KMS-11 (cell line): ENCODE data around the gene USP10.

ENCODE experiments used
- H2AFZ ChIP-seq: fragments of 200-600 bp; sonication (generic); 2 replicates; pipeline ENCODE4 v1.6.1; 2016; ENCODE audit warnings: antibody characterized with exemption, mixed run types, low read depth
- H3K27ac ChIP-seq: fragments of 200-600 bp; sonication (generic); 2 replicates; pipeline ENCODE4 v1.6.1; 2016; ENCODE audit warnings: mild to moderate bottlenecking, mixed run types
- H3K27me3 ChIP-seq: fragments of 200-600 bp; sonication (generic); 2 replicates; pipeline ENCODE4 v1.6.1; 2017; ENCODE audit warnings: mild to moderate bottlenecking, low read depth, mixed run types, moderate library complexity; ENCODE audit not compliant: insufficient read depth
- H3K36me3 ChIP-seq: fragments of 200-600 bp; sonication (generic); 2 replicates; pipeline ENCODE4 v1.6.1; 2017; ENCODE audit warnings: mild to moderate bottlenecking, mixed run types; ENCODE audit not compliant: insufficient read depth
- H3K4me1 ChIP-seq: fragments of 200-600 bp; sonication (generic); 2 replicates; pipeline ENCODE4 v1.6.1; 2016; ENCODE audit warnings: mild to moderate bottlenecking, low read depth, mixed run types; ENCODE audit not compliant: poor library complexity, severe bottlenecking
- H3K4me2 ChIP-seq: fragments of 200-600 bp; sonication (generic); 2 replicates; pipeline ENCODE4 v1.7.0; 2016; ENCODE audit warnings: mild to moderate bottlenecking, mixed run types
- H3K4me3 ChIP-seq: fragments of 200-600 bp; sonication (generic); IDR thresholded peaks from 2 replicates; pipeline ENCODE4 v1.6.1; 2017; ENCODE audit warnings: low read depth, low read length, mixed read lengths; ENCODE audit not compliant: insufficient read depth
- H3K79me2 ChIP-seq: fragments of 200-600 bp; sonication (generic); 2 replicates; pipeline ENCODE4 v1.6.1; 2016; ENCODE audit warnings: low read depth, mixed run types; ENCODE audit not compliant: insufficient read depth
- H3K9ac ChIP-seq: fragments of 200-600 bp; sonication (generic); 2 replicates; pipeline ENCODE4 v1.6.1; 2016; ENCODE audit warnings: mild to moderate bottlenecking, mixed run types
- H4K20me1 ChIP-seq: fragments of 200-600 bp; sonication (generic); 2 replicates; pipeline ENCODE4 v1.6.1; 2016; ENCODE audit warnings: mild to moderate bottlenecking, mixed run types; ENCODE audit not compliant: insufficient read depth
- TF ChIP-seq, protein P1 (sequence below): fragments of 200-600 bp; sonication (generic); conservative IDR thresholded peaks from 2 replicates; pipeline ENCODE4 v1.6.1; 2017; ENCODE audit warnings: low read depth, mild to moderate bottlenecking, antibody characterized with exemption, low read length, moderate library complexity, mixed read lengths

Gene USP10

DNA sequence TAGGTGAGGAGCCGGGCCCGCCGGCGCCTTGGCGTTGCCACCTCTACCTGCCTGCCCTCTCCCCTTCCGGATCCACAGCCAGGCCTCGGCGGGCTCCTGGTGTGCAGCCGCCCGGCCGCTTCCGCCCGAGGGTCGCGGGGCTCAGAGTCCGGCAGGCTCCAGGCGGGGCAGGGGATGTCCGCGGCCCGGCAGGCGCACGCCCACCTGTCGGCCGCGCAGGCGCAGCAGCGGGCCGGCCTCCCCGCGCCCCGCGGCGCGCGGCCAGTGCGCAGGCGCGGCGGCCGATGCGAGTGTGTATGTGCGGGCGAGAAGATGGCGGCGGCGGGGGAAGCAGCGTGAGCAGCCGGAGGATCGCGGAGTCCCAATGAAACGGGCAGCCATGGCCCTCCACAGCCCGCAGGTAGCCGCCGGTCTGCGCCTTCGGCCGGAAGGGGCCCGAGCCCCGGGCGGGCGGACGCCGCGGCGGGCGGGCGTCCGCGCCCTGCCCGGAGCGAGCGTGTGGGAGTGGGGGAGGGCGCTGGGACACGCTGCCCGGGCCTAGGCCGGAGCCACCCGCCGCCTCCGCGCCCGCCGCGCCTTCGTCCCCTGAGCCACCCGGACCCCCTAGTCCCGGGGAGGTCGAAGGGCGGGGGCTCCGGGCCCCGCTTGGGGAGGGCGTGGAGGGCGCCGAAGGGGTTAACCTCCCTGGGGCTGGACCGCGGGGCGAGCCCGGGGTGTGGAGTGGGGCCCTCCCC, at the start of gene USP10:
Gene USP10 (plus strand): TSS at position 289 of the 734 bp plus-strand sequence. CDS start 91 bp downstream, at position 380.
- TF ChIP-seq, protein P1, sequence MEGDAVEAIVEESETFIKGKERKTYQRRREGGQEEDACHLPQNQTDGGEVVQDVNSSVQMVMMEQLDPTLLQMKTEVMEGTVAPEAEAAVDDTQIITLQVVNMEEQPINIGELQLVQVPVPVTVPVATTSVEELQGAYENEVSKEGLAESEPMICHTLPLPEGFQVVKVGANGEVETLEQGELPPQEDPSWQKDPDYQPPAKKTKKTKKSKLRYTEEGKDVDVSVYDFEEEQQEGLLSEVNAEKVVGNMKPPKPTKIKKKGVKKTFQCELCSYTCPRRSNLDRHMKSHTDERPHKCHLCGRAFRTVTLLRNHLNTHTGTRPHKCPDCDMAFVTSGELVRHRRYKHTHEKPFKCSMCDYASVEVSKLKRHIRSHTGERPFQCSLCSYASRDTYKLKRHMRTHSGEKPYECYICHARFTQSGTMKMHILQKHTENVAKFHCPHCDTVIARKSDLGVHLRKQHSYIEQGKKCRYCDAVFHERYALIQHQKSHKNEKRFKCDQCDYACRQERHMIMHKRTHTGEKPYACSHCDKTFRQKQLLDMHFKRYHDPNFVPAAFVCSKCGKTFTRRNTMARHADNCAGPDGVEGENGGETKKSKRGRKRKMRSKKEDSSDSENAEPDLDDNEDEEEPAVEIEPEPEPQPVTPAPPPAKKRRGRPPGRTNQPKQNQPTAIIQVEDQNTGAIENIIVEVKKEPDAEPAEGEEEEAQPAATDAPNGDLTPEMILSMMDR, result no peak
- peak within 1 kb of the TSS; percentile 58 for H3K4me3 ChIP-seq
- peak within 1 kb of the TSS; percentile 84 for H3K9ac ChIP-seq
- no peaks in the 10 kb centered on the region for H3K27me3 ChIP-seq
- peak within 1 kb of the TSS; percentile 86 for H3K4me2 ChIP-seq
- H3K79me2 ChIP-seq, result peaks cover 48% of the 10 kb centered on the region
- H3K36me3 ChIP-seq, result no peaks in the 10 kb centered on the region
- H3K27ac ChIP-seq, result peak within 1 kb of the TSS; percentile 62
- peaks cover 45% of the 10 kb centered on the region for H4K20me1 ChIP-seq
- peak within 1 kb of the TSS; percentile 84 for H2AFZ ChIP-seq
- H3K4me1 ChIP-seq, result peaks cover 29% of the 10 kb centered on the region

DNA sequence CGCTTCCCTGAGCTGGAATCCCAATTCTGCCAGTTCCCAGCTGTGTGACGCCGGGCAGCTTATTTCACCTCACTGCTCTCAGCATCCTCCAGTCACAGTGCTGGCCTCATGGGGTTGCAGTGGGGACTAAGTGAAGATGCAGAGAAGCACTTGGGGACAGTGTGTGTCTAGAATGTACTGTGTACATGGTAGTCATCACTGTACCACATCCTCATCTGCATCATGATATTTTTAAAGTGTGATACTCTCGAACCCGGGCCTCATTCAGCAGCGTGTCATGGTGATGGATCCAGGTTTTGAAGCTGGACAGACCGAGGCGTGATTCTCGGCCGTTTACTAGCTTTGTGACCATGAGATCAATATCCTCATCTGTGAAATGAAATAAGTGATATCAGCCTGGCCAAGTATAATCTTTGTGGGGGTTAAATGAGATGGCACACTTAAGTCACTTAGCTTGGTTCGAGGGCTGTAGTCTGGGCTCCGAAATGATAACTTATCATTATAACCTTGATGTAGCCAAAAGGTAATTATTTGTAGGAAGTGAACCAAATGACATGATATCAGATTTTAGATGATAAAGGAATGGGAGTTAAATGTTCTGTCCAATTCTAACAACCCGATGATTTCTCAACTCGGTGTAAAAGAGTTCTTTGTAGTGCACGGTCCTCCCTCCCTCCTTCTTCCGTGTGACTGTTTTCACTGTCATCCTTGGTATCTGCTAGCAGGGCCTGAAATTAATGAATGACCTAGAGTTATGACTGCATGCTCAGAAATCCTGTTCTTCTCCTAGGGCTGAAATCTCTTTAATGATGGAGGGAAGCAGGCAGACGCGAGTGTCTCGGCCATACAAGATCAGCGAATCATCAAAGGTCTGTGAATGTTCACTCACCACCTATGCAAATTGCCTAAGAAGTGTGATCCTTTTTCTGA, 49.5 kb upstream of the USP10 start:
- Histone ChIP-seq H4K20me1 (no peaks in the 10 kb centered on the region), H2AFZ (no peak overlapping the region), H3K27ac (no peak overlapping the region), H3K27me3 (peaks cover 3% of the 10 kb centered on the region; the same call in 1 of the 2 replicates), H3K36me3 (no peaks in the 10 kb centered on the region), H3K4me3 (no peak overlapping the region), H3K4me2 (no peak overlapping the region), H3K9ac (no peak overlapping the region), H3K79me2 (no peaks in the 10 kb centered on the region), H3K4me1 (peaks cover 7% of the 10 kb centered on the region)
- TF ChIP-seq, protein P1, result no peak

- Histone ChIP-seq H3K27me3 (no peaks in the 10 kb centered on the region), H3K4me3 (no peak overlapping the region), H3K27ac (no peak overlapping the region), H3K79me2 (no peaks in the 10 kb centered on the region), H3K9ac (no peak overlapping the region), H4K20me1 (no peaks in the 10 kb centered on the region), H3K36me3 (no peaks in the 10 kb centered on the region), H3K4me1 (peaks cover 4% of the 10 kb centered on the region), H2AFZ (no peak overlapping the region), H3K4me2 (no peak overlapping the region)
- TF ChIP-seq, protein P1, result no peak
Measured at GRCh38 chr16:84652566-84652965, 47.2 kb upstream of the USP10 start.

- no peak overlapping the region for H3K4me3 ChIP-seq
- TF ChIP-seq, protein P1, result no peak
- H3K4me2 ChIP-seq, result no peak overlapping the region
- H3K36me3 ChIP-seq, result no peaks in the 10 kb centered on the region
- H4K20me1 ChIP-seq, result no peaks in the 10 kb centered on the region
- H3K9ac ChIP-seq, result no peak overlapping the region
- no peaks in the 10 kb centered on the region for H3K79me2 ChIP-seq
- no peak overlapping the region for H2AFZ ChIP-seq
- H3K4me1 ChIP-seq, result no peaks in the 10 kb centered on the region
- no peaks in the 10 kb centered on the region for H3K27me3 ChIP-seq
- no peak overlapping the region for H3K27ac ChIP-seq
Measured at GRCh38 chr16:84654238-84654637, 45.6 kb upstream of the USP10 start.
